ENCODE measurements around the gene HOXA6. TPM values are rescaled to one million over a fixed set of nuclear protein-coding genes. Genes with fewer than 3 reads are reported as not detected.
A peak's percentile ranks its signal among the peaks of the same experiment; 100 is the strongest.

The HOXA6 gene
- polyA plus RNA-seq, 1 donor from 2014 or later, result not detected

DNA sequence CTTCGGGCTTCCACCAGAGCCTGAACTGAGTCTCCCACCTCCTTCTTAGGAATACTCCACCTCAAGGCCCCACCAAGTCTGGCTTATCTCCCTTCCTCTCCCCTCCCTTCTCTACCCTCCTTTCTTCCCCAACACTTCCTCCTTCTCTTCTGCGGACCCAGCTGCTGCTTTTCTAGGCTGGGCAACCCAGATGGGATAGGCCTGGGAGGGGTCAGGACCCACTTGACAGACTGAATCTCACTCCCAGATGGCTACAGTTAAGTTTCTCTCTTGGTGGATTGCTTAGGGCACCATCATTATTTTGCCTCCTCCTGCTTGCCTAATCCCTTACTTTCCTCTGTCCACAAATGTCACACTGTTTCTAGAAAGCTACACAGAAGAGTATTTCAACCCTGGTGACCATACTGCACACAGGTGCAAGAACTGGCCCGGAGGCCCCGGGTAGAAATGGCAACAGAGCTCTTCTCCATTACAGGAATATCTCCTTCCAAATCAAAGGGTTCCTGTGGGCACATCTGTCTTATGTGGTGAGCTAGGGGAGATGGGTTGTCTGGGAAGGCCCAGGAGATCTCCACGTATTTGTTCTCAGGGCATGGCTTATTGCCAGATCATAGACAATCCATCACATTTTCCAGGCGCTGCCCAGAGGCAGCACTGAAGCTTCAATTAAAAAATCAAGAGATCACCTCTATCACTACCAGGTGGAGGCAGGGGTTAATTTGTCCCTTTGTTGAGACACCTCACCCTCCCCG, 42.6 kb upstream of the HOXA6 start:
- no peak overlapping the region for H3K27ac ChIP-seq (ENCODE audit: low read length)
- no peaks in the 10 kb centered on the region for H4K20me1 ChIP-seq (ENCODE audit: insufficient read depth)
- no peaks in the 10 kb centered on the region for H3F3A ChIP-seq (ENCODE audit: insufficient read depth, low read length, poor library complexity, severe bottlenecking)
- peaks cover 100% of the 10 kb centered on the region for H3K27me3 ChIP-seq (ENCODE audit: insufficient read depth, low read depth, low read length)
- no peaks in the 10 kb centered on the region for H3K79me2 ChIP-seq (replicated peaks; ENCODE audit: insufficient read depth, low read length)
- H3K9me2 ChIP-seq (ENCODE audit: insufficient read depth, low read length), result no peaks in the 10 kb centered on the region
- no peak overlapping the region for H3K4me2 ChIP-seq (ENCODE audit: low read length)
- no peaks in the 10 kb centered on the region for H3K36me3 ChIP-seq (ENCODE audit: insufficient read depth, low read length)
- H2AFZ ChIP-seq (ENCODE audit: low read depth, low read length), result no peak overlapping the region
- H3K9ac ChIP-seq (ENCODE audit: low read length), result no peak overlapping the region
- no peak for TF ChIP-seq SMC3 (conservative IDR thresholded peaks at IDR 0.05; ENCODE audit: poor library complexity)
- no peak for TF ChIP-seq EZH2 (IDR thresholded peaks at IDR 0.05; ENCODE audit: borderline replicate concordance, insufficient read depth, low read length, poor library complexity, severe bottlenecking)
- no peak for TF ChIP-seq TAF1 (IDR thresholded peaks at IDR 0.05; ENCODE audit: low read depth)
- TF ChIP-seq CTCF (IDR thresholded peaks at IDR 0.05; ENCODE audit: poor library complexity, severe bottlenecking), result no peak
- no peak for TF ChIP-seq REST (IDR thresholded peaks at IDR 0.05; ENCODE audit: borderline replicate concordance)
- TF ChIP-seq EP300 (conservative IDR thresholded peaks at IDR 0.05; ENCODE audit: poor library complexity, severe bottlenecking), result no peak
- no peak for TF ChIP-seq RAD21 (conservative IDR thresholded peaks at IDR 0.05)
- TF ChIP-seq POLR2AphosphoS5 (IDR thresholded peaks at IDR 0.05), result no peak
- no peak for TF ChIP-seq MXI1 (conservative IDR thresholded peaks at IDR 0.05; ENCODE audit: poor library complexity, severe bottlenecking)
- no peak overlapping the region for H3K4me3 ChIP-seq (ENCODE audit: low read length)
- H3K9me3 ChIP-seq (ENCODE audit: low read length), result peaks cover 6% of the 10 kb centered on the region

DNA sequence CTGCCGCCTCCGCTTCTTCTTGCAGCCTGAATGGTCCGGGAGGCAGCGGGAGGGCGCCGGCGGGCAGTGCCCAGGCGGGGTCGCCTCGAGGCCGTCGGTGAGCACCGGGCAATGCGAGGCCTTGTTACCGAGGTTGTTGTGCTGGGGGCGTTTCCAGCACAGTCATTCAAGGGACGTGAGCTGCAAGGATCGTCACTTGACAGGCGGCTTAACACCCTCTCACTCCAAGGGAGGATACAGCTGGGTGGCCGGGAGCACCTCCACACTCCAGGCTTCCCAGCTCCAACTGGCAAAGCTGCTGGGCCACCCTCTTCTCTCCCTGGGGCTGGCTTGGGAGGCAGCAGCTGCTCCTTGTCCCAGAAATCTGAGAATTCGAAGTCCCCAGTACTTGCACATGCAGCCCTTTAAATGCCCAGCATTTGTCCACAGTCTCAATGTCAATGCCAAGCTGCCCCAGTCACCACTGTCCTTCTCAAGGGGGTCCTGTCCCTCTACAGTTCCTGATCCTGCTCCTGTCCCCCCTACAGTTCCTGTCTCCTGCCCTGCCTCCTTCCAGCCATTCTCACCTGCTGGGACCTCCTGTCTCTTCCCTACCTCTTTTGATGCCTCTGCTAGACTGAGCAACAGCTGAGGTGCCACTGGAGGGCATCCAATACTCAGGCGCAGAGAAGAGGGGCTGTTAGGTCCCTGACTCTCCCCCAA, 41.9 kb upstream of the HOXA6 start:
- Histone ChIP-seq H3K79me2 (replicated peaks; ENCODE audit: insufficient read depth, low read length) (no peaks in the 10 kb centered on the region), H3K9me2 (ENCODE audit: insufficient read depth, low read length) (no peaks in the 10 kb centered on the region), H3K27me3 (ENCODE audit: insufficient read depth, low read depth, low read length) (peaks cover 100% of the 10 kb centered on the region), H2AFZ (ENCODE audit: low read depth, low read length) (no peak overlapping the region), H3F3A (ENCODE audit: insufficient read depth, low read length, poor library complexity, severe bottlenecking) (no peaks in the 10 kb centered on the region), H4K20me1 (ENCODE audit: insufficient read depth) (no peaks in the 10 kb centered on the region), H3K27ac (ENCODE audit: low read length) (no peak overlapping the region), H3K4me3 (ENCODE audit: low read length) (no peak overlapping the region), H3K9me3 (ENCODE audit: low read length) (peaks cover 6% of the 10 kb centered on the region), H3K4me2 (ENCODE audit: low read length) (no peak overlapping the region), H3K36me3 (ENCODE audit: insufficient read depth, low read length) (no peaks in the 10 kb centered on the region), H3K9ac (ENCODE audit: low read length) (no peak overlapping the region)
- no peak for TF ChIP-seq REST (IDR thresholded peaks at IDR 0.05; ENCODE audit: borderline replicate concordance)
- no peak for TF ChIP-seq POLR2AphosphoS5 (IDR thresholded peaks at IDR 0.05)
- TF ChIP-seq EZH2 (IDR thresholded peaks at IDR 0.05; ENCODE audit: borderline replicate concordance, insufficient read depth, low read length, poor library complexity, severe bottlenecking), result peak; percentile 26
- TF ChIP-seq EP300 (conservative IDR thresholded peaks at IDR 0.05; ENCODE audit: poor library complexity, severe bottlenecking), result no peak
- no peak for TF ChIP-seq SMC3 (conservative IDR thresholded peaks at IDR 0.05; ENCODE audit: poor library complexity)
- no peak for TF ChIP-seq MXI1 (conservative IDR thresholded peaks at IDR 0.05; ENCODE audit: poor library complexity, severe bottlenecking)

Data from neural cell (in vitro differentiated cells).